ENCODE results near the gene MAP4K4. TPM values are rescaled to one million over a fixed set of nuclear protein-coding genes. Genes with fewer than 3 reads are reported as not detected.

MAP4K4 gene
- total and polyA plus RNA-seq, 8 donors: 9.7 to 38.7 (median 15.3) TPM

- no peaks in the 10 kb centered on the region for H3K4me1 ChIP-seq
- H3K27me3 ChIP-seq: no peaks in the 10 kb centered on the region
- H3K27ac ChIP-seq: no peak overlapping the region
- peaks cover 0 to 3% (median 0%) of the 10 kb centered on the region in 3 donors for H3K36me3 ChIP-seq
- FAIRE-seq (no peak), ATAC-seq (no peak), DNase-seq (no peak)
- intact Hi-C loops (cut with DNase I): loop anchor here in 1 of 3 donors (10.0 kb wide), 1 partner anchor 88 kb away; no protein-coding TSS in a partner anchor
- WGBS, 2 donors: 94 to 100% methylated on average over 1 of the region's 1 CpG
- no peaks in the 10 kb centered on the region for H3K9me3 ChIP-seq
- H3K4me3 ChIP-seq: no peak overlapping the region
- TF ChIP-seq, protein P1, sequence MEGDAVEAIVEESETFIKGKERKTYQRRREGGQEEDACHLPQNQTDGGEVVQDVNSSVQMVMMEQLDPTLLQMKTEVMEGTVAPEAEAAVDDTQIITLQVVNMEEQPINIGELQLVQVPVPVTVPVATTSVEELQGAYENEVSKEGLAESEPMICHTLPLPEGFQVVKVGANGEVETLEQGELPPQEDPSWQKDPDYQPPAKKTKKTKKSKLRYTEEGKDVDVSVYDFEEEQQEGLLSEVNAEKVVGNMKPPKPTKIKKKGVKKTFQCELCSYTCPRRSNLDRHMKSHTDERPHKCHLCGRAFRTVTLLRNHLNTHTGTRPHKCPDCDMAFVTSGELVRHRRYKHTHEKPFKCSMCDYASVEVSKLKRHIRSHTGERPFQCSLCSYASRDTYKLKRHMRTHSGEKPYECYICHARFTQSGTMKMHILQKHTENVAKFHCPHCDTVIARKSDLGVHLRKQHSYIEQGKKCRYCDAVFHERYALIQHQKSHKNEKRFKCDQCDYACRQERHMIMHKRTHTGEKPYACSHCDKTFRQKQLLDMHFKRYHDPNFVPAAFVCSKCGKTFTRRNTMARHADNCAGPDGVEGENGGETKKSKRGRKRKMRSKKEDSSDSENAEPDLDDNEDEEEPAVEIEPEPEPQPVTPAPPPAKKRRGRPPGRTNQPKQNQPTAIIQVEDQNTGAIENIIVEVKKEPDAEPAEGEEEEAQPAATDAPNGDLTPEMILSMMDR (IDR thresholded peaks at IDR 0.05): no peak
Observed at GRCh38 chr2:101897301-101897700, 199.8 kb downstream of the MAP4K4 start.

- intact Hi-C loops (cut with DNase I): loop anchor here in 1 of 3 donors (10.0 kb wide), 1 partner anchor 86 kb away; no protein-coding TSS in a partner anchor
- Histone ChIP-seq H3K36me3 (no peaks in the 10 kb centered on the region), H3K9me3 (no peaks in the 10 kb centered on the region), H3K27ac (no peak overlapping the region), H3K4me3 (no peak overlapping the region), H3K27me3 (no peaks in the 10 kb centered on the region), H3K4me1 (no peaks in the 10 kb centered on the region)
- DNase-seq: no peak
- TF ChIP-seq, protein P1 (IDR thresholded peaks at IDR 0.05): no peak
- ATAC-seq: no peak
- FAIRE-seq: no peak
Observed at GRCh38 chr2:101899265-101899664, 201.8 kb downstream of the MAP4K4 start.

DNA sequence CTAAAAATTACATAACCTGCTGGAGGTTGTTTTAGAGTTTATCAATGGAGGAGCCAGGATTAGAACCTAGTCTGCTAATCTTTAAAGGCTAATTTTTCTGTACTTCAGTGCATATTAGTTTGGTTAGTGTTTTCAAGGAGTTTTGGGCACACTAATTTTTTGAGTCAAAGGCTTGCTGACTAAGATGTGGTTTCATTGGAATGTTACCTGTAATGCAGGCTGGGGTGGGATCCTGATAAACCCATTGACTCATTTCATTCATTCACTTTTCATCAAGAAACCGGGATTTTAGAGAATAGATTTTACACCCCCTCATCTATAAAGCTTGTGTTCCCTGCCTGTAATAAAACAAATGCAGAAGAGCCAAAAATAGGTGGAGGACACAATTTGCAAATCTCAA lies 202.4 kb downstream of the MAP4K4 start:
- H3K4me3 ChIP-seq: no peak overlapping the region
- FAIRE-seq (no peak), DNase-seq (no peak), ATAC-seq (no peak)
- intact Hi-C loops (cut with DNase I): loop anchor here in 1 of 3 donors (10.0 kb wide), 1 partner anchor 85 kb away; no protein-coding TSS in a partner anchor
- H3K9me3 ChIP-seq: no peaks in the 10 kb centered on the region
- H3K4me1 ChIP-seq: no peaks in the 10 kb centered on the region
- WGBS, 2 donors: 85 to 90% methylated on average over 1 of the region's 1 CpG
- no peaks in the 10 kb centered on the region for H3K36me3 ChIP-seq
- no peaks in the 10 kb centered on the region for H3K27me3 ChIP-seq
- H3K27ac ChIP-seq: no peak overlapping the region
- TF ChIP-seq, protein P1 (IDR thresholded peaks at IDR 0.05): no peak

DNA sequence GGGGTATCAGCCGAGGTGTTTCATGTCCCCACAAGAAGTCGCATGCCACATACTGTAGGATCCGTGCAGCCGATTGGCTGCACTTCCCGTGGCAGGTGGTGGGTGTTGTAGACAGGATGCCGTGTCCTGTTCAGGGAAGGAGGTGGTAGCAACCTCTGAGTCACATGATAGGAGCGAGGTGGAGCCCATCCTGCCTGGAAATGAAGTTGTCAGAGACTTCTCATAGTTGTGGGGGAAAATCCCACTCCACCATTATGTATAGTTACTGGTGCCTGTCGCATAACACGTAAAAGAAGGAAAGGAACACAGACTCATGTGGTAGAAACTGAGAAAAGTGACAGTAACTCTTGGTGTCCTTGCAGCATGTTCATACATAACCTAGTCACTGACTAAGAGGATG lies 202.9 kb downstream of the MAP4K4 start:
- WGBS, 2 donors: 89 to 90% methylated on average over 9 of the region's 9 CpGs
- FAIRE-seq (no peak), DNase-seq (no peak)

GRCh38 chr2:101901241-101901640 lies 203.7 kb downstream of the MAP4K4 start:
- H3K27ac ChIP-seq: no peak overlapping the region
- TF ChIP-seq, protein P1 (IDR thresholded peaks at IDR 0.05): no peak
- H3K27me3 ChIP-seq: no peaks in the 10 kb centered on the region
- H3K9me3 ChIP-seq: no peaks in the 10 kb centered on the region
- H3K36me3 ChIP-seq: no peaks in the 10 kb centered on the region
- 89 to 96% methylated on average over 2 of the region's 2 CpGs for WGBS, 2 donors
- DNase-seq: no peak
- no peak for FAIRE-seq
- no peaks in the 10 kb centered on the region for H3K4me1 ChIP-seq
- intact Hi-C loops (cut with DNase I): no loop called here
- H3K4me3 ChIP-seq: no peak overlapping the region
- ATAC-seq: no peak

More for the DNA sequence above, 202.9 kb downstream of the MAP4K4 start:
- H3K27ac ChIP-seq: no peak overlapping the region
- H3K4me1 ChIP-seq: no peaks in the 10 kb centered on the region
- ATAC-seq: no peak
- intact Hi-C loops (cut with DNase I): no loop called here
- no peak overlapping the region for H3K4me3 ChIP-seq
- no peaks in the 10 kb centered on the region for H3K27me3 ChIP-seq
- H3K9me3 ChIP-seq: no peaks in the 10 kb centered on the region
- no peaks in the 10 kb centered on the region for H3K36me3 ChIP-seq
- TF ChIP-seq, protein P1 (IDR thresholded peaks at IDR 0.05): no peak

Measured in pancreas (tissue), 10 donors.